ENCODE measurements around the gene LRRN3. TPM values are rescaled to one million over a fixed set of nuclear protein-coding genes. Genes with fewer than 3 reads are reported as not detected.

LRRN3 gene
- total and polyA plus RNA-seq, 10 donors, result 0.10 to 1.7 (median 0.28) TPM; not detected in 1

- TF ChIP-seq POLR2A (IDR thresholded peaks at IDR 0.05) (no peak), CTCF (IDR thresholded peaks at IDR 0.05 in 8 of 11, conservative IDR thresholded peaks at IDR 0.05 in 3 of 11) (no peak), POLR2AphosphoS5 (IDR thresholded peaks at IDR 0.05) (no peak)
- intact Hi-C loops (cut with DNase I; ENCODE audit: low total_unique reads), result no loop called here
- Histone ChIP-seq H3K9me3 (no peaks in the 10 kb centered on the region), H3K4me1 (no peaks in the 10 kb centered on the region), H3K27ac (no peak overlapping the region), H3K36me3 (no peaks in the 10 kb centered on the region), H3K27me3 (replicated peaks in 1 of 7) (no peaks in the 10 kb centered on the region), H3K4me3 (no peak overlapping the region)
- 81 to 90% (median 86%) methylated on average over 2 of the region's 2 CpGs for WGBS, 5 donors
- no peak for DNase-seq
Measured at GRCh38 chr7:111173990-111174389, 83.1 kb downstream of the LRRN3 start.

GRCh38 chr7:111174510-111174909 is 83.6 kb downstream of the LRRN3 start:
- Histone ChIP-seq H3K27me3 (replicated peaks in 1 of 7) (no peaks in the 10 kb centered on the region), H3K36me3 (no peaks in the 10 kb centered on the region), H3K4me1 (no peaks in the 10 kb centered on the region), H3K4me3 (no peak overlapping the region), H3K27ac (no peak overlapping the region), H3K9me3 (no peaks in the 10 kb centered on the region)
- DNase-seq, result no peak
- TF ChIP-seq POLR2AphosphoS5 (IDR thresholded peaks at IDR 0.05) (no peak), POLR2A (IDR thresholded peaks at IDR 0.05) (no peak), CTCF (IDR thresholded peaks at IDR 0.05 in 8 of 11, conservative IDR thresholded peaks at IDR 0.05 in 3 of 11) (no peak)
- intact Hi-C loops (cut with DNase I; ENCODE audit: low total_unique reads), result no loop called here
- 87 to 100% (median 93%) methylated on average over 3 of the region's 3 CpGs for WGBS, 5 donors
